ENCODE measurements around the gene C2CD4D.

C2CD4D gene

GRCh38 chr1:151832318-151832980 lies 7.2 kb downstream of the C2CD4D start:
- peak; percentile 96 for DNase-seq

- peak; percentile 54 for DNase-seq
Observed at GRCh38 chr1:151831605-151832004, 8.0 kb downstream of the C2CD4D start, which contains the start of gene RORC. Gene RORC, minus strand, starts transcription at chr1:151831802. Its CDS starts 38 bp downstream, at chr1:151831764.

DNA sequence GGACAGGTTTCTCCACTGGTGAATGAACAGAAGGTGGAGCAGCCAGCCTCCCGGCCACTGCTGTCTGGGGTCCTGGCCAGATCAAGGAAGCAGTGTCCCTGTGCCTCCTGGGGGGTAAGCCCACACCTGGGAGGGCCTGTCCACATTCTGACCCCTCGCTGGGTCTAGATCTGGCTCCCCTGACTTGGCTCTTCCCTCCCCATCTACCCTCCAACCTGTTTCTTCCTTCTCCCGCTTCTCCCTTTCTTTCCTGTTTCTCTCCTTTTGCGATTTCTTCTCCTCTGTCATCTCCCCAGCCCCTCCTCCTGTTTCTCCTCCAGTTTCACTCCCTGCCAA lies 8.4 kb downstream of the C2CD4D start:
- no peak for DNase-seq

DNA sequence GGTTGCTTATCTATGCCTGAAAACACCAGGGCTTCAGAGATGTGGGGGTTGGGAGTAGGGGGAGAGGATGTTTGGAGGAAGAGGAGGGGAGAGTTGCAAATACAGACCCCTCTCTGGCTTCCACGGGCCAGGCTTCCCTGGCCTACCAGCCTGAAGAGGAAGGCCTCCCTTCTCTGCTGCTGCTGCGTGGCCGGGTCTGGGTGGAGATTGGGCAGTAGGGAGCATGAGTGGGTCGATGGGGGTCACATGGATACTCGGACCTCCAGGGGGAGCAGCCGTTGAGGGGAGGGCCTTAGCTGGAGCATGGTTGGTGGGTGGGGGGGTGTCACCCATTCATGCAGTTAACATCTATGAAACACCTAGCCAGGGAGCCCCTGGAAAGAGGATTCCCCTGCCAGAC lies 9.6 kb downstream of the C2CD4D start:
- DNase-seq: no peak

- no peak for DNase-seq
Observed at GRCh38 chr1:151829352-151830046, 10.1 kb downstream of the C2CD4D start.

DNA sequence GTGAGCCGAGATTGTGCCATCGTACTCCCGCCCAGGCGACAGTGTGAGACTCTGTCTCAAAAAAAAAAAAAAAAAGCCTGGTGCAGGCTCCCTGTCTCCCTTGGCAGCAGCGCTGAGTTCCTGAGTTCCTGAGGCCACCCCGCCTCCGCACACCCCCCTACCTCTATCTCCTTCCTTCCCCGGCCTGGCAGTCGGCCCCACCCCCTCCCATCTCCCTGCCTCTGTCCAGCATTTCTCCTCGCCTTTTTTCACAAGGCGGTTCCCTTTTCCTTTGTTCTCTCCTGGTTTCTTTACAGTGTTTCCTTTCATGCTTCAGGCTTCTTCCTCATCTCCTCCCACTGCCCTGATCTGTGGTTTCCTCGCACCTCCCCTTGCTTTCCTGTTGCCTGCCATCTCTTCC lies 10.7 kb downstream of the C2CD4D start:
- no peak for DNase-seq

DNA sequence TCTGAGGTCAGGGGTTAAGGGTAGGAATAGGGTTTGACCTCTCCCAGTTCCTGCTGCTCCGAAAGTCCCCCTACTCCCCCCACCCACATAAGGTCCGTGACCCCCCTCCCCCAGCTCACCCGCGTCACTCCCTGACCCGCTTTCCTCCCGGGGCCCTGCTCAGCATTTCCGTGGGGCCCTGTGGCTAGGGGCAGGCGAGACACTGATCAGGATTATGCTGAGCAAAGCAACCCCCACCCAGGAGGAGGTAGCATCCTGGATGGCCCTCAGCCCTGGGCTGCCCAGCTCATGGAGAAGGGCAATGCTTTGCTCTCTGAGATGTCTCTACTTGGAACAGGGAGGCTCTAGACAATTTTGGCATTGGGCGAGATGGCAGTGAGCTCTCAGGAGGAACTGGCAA lies 11.8 kb downstream of the C2CD4D start:
- DNase-seq: no peak

DNA sequence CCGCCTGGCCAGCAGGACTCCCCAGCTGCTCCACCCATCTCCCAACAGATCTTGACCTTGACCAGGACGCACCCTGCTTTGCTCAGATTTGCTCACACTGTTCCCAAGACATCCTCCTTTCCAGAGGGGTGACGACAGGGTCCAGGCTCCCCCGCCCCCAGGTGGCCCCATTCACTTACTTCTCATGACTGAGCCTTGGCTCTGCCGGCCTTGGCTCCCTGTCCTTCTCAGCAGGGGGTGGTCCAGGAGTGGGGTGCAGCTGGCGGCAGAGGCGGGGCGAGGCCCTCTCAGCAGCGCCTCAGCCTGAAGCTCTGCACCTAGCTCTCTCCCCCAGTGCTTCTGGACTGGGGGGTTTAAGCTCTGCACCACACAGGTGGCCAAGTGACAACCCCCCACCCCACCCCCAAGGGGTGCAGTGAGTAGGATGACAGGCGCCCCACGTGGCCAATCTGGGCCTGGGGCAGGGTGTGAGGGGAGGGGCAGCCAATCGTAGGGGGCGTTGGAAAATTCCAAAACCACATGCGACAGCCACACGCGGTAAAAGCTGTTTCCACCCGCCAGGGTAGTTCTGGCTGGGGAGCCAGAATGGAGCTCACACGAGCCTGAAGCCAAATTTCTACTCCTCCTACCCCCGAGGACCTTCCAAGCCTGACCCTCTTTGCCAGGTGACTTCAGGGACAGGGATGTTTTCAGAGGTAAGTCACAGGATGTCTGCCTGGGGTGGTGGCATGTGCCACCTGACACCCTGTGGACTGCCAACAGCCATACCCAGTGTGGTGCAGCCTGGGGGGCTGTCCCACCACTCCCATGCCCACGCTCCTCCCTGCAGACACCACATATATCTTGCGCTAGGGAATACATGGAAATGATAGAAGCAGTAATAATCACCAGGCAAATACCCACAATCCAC lies 13.6 kb downstream of the C2CD4D start:
- no peak for DNase-seq

- DNase-seq: no peak
Observed at GRCh38 chr1:151825204-151825603, 14.4 kb downstream of the C2CD4D start.

GRCh38 chr1:151823175-151823574 lies 16.4 kb downstream of the C2CD4D start:
- no peak for DNase-seq

GRCh38 chr1:151822404-151822803 lies 17.2 kb downstream of the C2CD4D start:
- no peak for DNase-seq

GRCh38 chr1:151820940-151821339 lies 18.7 kb downstream of the C2CD4D start:
- peak; percentile 79 for DNase-seq

DNA sequence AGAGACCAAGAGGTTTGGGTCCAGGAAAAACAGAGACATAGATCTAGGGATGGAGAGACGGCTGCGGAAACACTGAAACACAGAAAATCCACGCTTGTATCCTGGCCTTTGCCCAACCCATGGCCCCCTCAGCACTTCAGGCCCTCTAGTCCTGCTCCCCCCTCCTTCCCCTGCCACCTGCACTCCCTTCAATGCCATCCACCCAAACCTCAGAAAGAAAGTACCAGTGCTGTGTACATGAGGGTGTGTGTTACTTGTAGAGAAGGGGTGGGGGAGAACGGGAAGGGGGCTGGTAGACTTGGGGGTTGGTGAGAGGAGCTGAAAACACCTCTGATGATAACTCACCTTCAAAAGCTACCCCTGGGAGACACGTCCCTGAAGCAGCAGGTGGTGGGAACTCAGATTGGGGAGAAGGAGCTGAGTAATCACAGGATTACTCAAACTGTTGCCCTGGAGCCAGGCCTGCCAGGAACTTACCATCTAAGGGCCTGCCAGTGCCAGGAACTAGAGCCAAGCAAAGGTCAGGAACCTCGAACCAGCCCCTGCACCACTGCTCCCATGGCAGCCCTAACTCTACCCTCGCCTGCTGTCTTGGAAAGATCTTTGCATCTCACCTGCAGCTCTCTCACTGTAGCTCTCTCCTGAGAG lies 19.5 kb downstream of the C2CD4D start:
- no peak for DNase-seq

GRCh38 chr1:151819227-151819835 lies 20.3 kb downstream of the C2CD4D start:
- no peak for DNase-seq

DNA sequence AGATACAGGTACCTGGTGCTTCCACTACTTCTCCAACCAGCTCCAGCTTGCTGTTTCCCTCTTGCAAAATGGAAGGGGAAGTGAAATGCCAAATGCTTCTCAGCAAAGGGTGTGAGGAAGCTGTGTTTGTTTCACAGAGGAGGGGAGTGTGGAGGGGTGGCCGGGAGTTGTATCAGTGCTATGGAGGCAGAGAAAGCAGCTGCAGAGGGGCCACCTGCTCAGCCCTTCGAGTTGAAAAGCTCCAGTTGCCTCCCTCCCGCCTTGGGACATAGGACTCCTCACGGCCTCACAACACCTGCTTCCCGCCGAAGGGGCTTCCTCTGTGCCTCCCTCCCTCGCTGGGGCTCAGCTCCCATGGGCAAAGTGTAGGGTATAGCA lies 22.3 kb downstream of the C2CD4D start:
- DNase-seq: no peak

- no peak for DNase-seq
Observed at GRCh38 chr1:151816548-151817352, 22.9 kb downstream of the C2CD4D start.

DNA sequence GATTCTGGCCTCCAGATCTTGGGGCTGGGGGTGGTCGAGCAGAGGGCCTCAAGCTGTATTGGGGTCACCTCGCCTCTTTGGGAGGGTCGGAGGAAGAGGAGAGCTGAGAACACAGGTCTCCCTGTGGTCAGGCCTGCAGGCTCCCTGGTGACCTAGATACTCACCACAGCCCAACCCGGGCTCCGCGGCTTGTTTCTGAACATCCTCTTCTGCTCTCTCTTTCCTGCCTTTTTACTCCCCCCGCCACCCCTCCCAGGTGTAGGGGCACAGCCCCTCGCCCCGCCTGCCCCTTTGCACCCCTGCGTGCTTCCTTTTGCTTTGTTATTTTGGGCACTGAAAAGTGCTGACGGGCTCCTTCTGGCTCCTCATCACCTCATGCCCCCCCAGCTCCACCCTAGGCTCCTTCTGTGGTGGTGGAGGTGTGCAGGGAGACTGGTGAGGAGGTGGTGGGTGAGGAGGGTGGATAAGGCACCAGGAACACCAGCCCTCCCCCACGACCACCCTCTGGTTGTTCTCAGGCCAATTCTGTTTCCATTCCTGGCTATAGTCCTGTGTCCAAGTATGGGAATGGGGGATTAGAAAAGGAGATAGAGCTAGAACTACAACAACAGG lies 23.8 kb downstream of the C2CD4D start:
- no peak for DNase-seq

DNA sequence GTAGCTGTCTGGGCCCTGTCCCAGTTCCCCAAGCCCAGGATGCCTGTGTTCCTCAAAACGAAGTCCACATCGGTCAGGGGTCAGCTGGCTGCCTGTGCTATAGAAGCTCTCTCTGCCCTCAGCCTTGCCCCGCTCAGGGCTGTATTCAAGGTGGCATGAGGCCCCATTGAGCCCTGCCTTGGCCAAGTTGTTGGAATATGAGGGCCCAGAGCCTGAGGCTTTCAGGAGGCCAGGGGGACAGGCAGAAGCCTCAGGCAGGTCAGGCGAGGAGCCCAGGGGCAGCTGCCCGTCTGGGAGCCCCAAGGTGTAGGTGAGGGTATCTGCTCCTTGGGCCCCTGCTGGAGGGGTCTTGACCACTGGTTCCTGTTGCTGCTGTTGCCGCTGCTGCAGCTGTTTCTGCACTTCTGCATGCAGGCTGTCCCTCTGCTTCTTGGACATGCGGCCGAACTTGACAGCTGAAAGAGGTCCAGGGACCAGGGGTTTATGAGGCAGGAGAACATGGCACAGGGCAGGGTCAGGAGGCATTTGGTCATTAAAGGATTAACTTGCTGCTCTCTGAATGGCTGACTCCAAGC lies 24.6 kb downstream of the C2CD4D start:
- DNase-seq: no peak

- DNase-seq: no peak
Observed at GRCh38 chr1:151814426-151814825, 25.2 kb downstream of the C2CD4D start.

DNA sequence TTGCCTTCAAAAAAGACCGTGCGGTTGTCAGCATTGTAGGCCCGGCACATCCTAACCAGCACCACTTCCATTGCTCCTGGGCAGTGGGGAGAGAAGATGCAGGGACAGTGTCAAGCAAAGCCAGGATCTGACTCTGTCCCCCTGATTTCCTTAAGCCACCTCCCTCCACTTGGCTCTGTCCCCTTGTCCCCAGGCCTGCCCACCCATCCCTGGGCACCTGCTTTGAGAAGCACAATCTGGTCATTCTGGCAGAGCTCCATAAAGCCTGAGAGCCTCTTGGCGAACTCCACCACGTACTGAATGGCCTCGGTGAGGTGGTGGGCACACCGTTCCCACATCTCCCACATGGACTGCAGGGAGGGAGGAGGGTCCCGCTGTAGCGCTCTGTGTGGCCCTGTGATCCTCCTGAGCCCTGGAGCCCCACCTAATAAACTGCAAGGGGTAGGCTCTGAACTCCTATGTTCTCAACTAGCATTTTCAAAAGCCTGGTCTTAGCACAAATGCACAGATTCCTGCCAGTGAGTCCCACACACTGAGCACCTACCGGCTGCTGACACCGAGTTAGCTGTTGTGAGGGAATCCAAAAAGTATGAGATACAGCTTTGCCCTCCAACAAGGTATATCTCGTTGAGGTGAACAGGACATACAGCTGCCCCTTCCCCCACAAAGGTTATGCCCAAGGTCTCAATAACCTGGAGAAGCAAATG lies 26.2 kb downstream of the C2CD4D start:
- DNase-seq: no peak

All from NCI-H2029 (cell line).